K562 (cell line): ENCODE data around the gene SYT1. TPM values are rescaled to one million over a fixed set of nuclear protein-coding genes. Genes with fewer than 3 reads are reported as not detected.

Experiments
- ATAC-seq: fragments of 200-7000 bp; cut with Tn5 transposase; 3 replicates; pipeline ENCODE4 v1.9.1; 2020; ENCODE audit warnings: moderate library complexity
- BruUV-seq: library from RNA; stranded (reverse); fragments of 400-500 nt; replicated peaks from 2 replicates; lab custom pipeline; 2021; lab: Mats Ljungman, UMichigan
- CTCF ChIA-PET: fragments of 300-600 bp; formaldehyde crosslinking; extraction: SDS; loops from one replicate; lab custom pipeline; 2021; ENCODE audit warnings: low intra/inter-chr PET ratio; lab: Yijun Ruan, JAX
- POLR2A ChIA-PET: fragments of 300-600, 350-650 bp; sonication (Branson Sonifier 250); formaldehyde crosslinking; extraction: SDS; loops from one replicate; lab custom pipeline; 2021; ENCODE audit warnings: antibody characterized with exemption, inconsistent platforms; lab: Yijun Ruan, JAX
- DNase-seq, 4 experiments: peaks; one replicate each; pipeline versions ENCODE4 v3.0.0 to v3.0.0-alpha.2; 2011 to 2018; ENCODE audit warnings: low spot score in 3 of 4, mixed read lengths in 3 of 4; ENCODE audit errors: extremely low read depth in 1 of 4
- FAIRE-seq: peaks from 2 replicates; lab custom pipeline; 2011; peaks lifted over from hg19 to GRCh38; lab: Jason Lieb, UNC
- H2AFZ ChIP-seq: 2 replicates; pipeline ENCODE4 v1.6.0; 2011; ENCODE audit warnings: low read depth, low read length, control low read depth, inconsistent platforms
- H3K27ac ChIP-seq: fragments of 200-600 bp; 3 replicates; pipeline ENCODE4 v1.8.0; 2011; ENCODE audit warnings: low read depth, mild to moderate bottlenecking, control low read depth, inconsistent platforms, low read length, moderate library complexity, mixed read lengths; ENCODE audit errors: extremely low read depth
- H3K27me3 ChIP-seq, 2 experiments: fragments of 300-600 bp in 1 of 2; 2 replicates in 1 of 2; 3 replicates in 1 of 2; pipeline versions ENCODE4 v1.6.0 to v1.8.0; 2011; ENCODE audit warnings: inconsistent platforms in 2 of 2, low read length in 2 of 2, mild to moderate bottlenecking in 1 of 2, mixed read lengths in 1 of 2, moderate library complexity in 1 of 2; ENCODE audit not compliant: control insufficient read depth in 2 of 2, insufficient read depth in 2 of 2
- H3K36me3 ChIP-seq: fragments of 300-600 bp; 3 replicates; pipeline ENCODE4 v1.8.0; 2011; ENCODE audit warnings: mild to moderate bottlenecking, low read length, inconsistent platforms; ENCODE audit not compliant: control insufficient read depth, insufficient read depth
- H3K4me1 ChIP-seq, 2 experiments: fragments of 200-600 bp in 1 of 2; replicated peaks in 1 of 2; 2 replicates in 1 of 2; 3 replicates in 1 of 2; pipeline versions ENCODE4 v1.5.1 to v1.8.0; 2011; ENCODE audit warnings: inconsistent platforms in 2 of 2, low read length in 2 of 2, mild to moderate bottlenecking in 1 of 2, mixed read lengths in 1 of 2, moderate library complexity in 1 of 2; ENCODE audit not compliant: control insufficient read depth in 2 of 2, insufficient read depth in 2 of 2
- H3K4me2 ChIP-seq: 2 replicates; pipeline ENCODE4 v1.6.1; 2011; ENCODE audit warnings: low read length, control low read depth, inconsistent platforms, mixed read lengths; ENCODE audit not compliant: insufficient read depth
- H3K4me3 ChIP-seq: fragments of 200-600 bp; sonication (generic), shearing (Covaris generic); 2 replicates; pipeline ENCODE4 v1.5.1; 2016; ENCODE audit warnings: control low read depth, inconsistent platforms
- H3K79me2 ChIP-seq: fragments of 200-600 bp; 3 replicates; pipeline ENCODE4 v1.8.0; 2011; ENCODE audit warnings: low read length, inconsistent platforms; ENCODE audit not compliant: control insufficient read depth, insufficient read depth
- H3K9ac ChIP-seq, 2 experiments: 2 replicates each; pipeline versions ENCODE4 v1.6.0 to v1.6.1; 2011; ENCODE audit warnings: low read depth in 2 of 2, low read length in 2 of 2, control low read depth in 1 of 2, inconsistent platforms in 1 of 2, mild to moderate bottlenecking in 1 of 2, mixed read lengths in 1 of 2; ENCODE audit not compliant: insufficient read depth in 1 of 2
- H3K9me1 ChIP-seq: one replicate; pipeline ENCODE4 v1.6.0; 2011; ENCODE audit warnings: inconsistent platforms, mild to moderate bottlenecking, low read length, moderate library complexity; ENCODE audit not compliant: control insufficient read depth, insufficient read depth
- H3K9me3 ChIP-seq: replicated peaks from 2 replicates; pipeline ENCODE4 v1.5.1; 2011; ENCODE audit warnings: low read depth, low read length, inconsistent platforms; ENCODE audit not compliant: control insufficient read depth, insufficient read depth
- H4K20me1 ChIP-seq: replicated peaks from 2 replicates; pipeline ENCODE4 v1.6.1; 2011; ENCODE audit warnings: low read length, inconsistent platforms, mixed read lengths; ENCODE audit not compliant: control insufficient read depth, insufficient read depth
- BMI1 ChIP-seq: fragments of 150-350 bp; IDR thresholded peaks from 2 replicates; pipeline ENCODE4 v1.6.1; 2014; ENCODE audit warnings: low read length
- CREB3L1 ChIP-seq: fragments of 450-650 bp; IDR thresholded peaks from 2 replicates; pipeline ENCODE4 v1.6.1; 2014; ENCODE audit warnings: low read depth, mild to moderate bottlenecking, moderate library complexity, borderline replicate concordance
- CSDE1 ChIP-seq, 2 experiments: fragments of 450-650 bp; IDR thresholded peaks; 2 replicates each; pipeline ENCODE4 v1.6.1; 2016; ENCODE audit warnings: mild to moderate bottlenecking in 1 of 2
- FOXJ2 ChIP-seq: fragments of 200-800 bp; sonication (Bioruptor generic); IDR thresholded peaks from 2 replicates; pipeline ENCODE4 v1.6.1; 2016; ENCODE audit warnings: missing genetic modification characterization, missing compliant biosample characterization
- HDAC2 ChIP-seq: fragments of 450-650 bp; IDR thresholded peaks from 2 replicates; pipeline ENCODE4 v1.6.1; 2016; ENCODE audit warnings: mild to moderate bottlenecking
- HDAC8 ChIP-seq: fragments of 450-650 bp; IDR thresholded peaks from 2 replicates; pipeline ENCODE4 v1.6.1; 2016; ENCODE audit warnings: mild to moderate bottlenecking, missing genetic modification characterization, moderate library complexity, missing compliant biosample characterization
- MAFK ChIP-seq: IDR thresholded peaks from 2 replicates; pipeline ENCODE4 v1.6.1; 2011; ENCODE audit warnings: low read length, improper control_type of control experiment
- RBM14 ChIP-seq: fragments of 200-400 bp; formaldehyde crosslinking; IDR thresholded peaks from 2 replicates; pipeline ENCODE4 v1.6.1; 2018; ENCODE audit warnings: low read depth, mild to moderate bottlenecking, low read length, moderate library complexity, borderline replicate concordance; ENCODE audit not compliant: insufficient read depth
- RBM15 ChIP-seq: fragments of 200-400 bp; formaldehyde crosslinking; IDR thresholded peaks from 2 replicates; pipeline ENCODE4 v1.6.1; 2018; ENCODE audit warnings: mild to moderate bottlenecking, low read length, moderate library complexity; ENCODE audit not compliant: insufficient read depth
- RFX7 ChIP-seq: fragments of 250-450 bp; sonication (Bioruptor Pico); IDR thresholded peaks from 2 replicates; pipeline ENCODE4 v1.5.1; 2021; ENCODE audit warnings: mild to moderate bottlenecking
- SIX5 ChIP-seq, 2 experiments: IDR thresholded peaks; 2 replicates each; pipeline ENCODE4 v1.6.1; 2011; ENCODE audit warnings: low read length in 2 of 2, borderline replicate concordance in 1 of 2, low read depth in 1 of 2, mild to moderate bottlenecking in 1 of 2, moderate library complexity in 1 of 2; ENCODE audit not compliant: insufficient read depth in 1 of 2
- SNRNP70 ChIP-seq: fragments of 200-400 bp; formaldehyde crosslinking; optimal IDR thresholded peaks from 2 replicates; pipeline ENCODE3; 2017; ENCODE audit warnings: low read depth, low read length
- SPI1 ChIP-seq: IDR thresholded peaks from 2 replicates; pipeline ENCODE4 v1.6.1; 2011; ENCODE audit warnings: low read depth, low read length, control low read depth, borderline replicate concordance
- TCFL5 ChIP-seq: fragments of 250-450 bp; sonication (Bioruptor Pico); conservative IDR thresholded peaks from 2 replicates; pipeline ENCODE4 v1.6.1; 2021; ENCODE audit warnings: mild to moderate bottlenecking, moderate library complexity, matching md5 sums
- ZNF507 ChIP-seq: conservative IDR thresholded peaks from 2 replicates; pipeline ENCODE4 v1.6.1; 2017; ENCODE audit warnings: missing genetic modification characterization, missing compliant biosample characterization
- in situ Hi-C: fragments of 300-500 bp; cut with MboI; formaldehyde crosslinking; loops from 4 replicates; pipeline ENCODE4 v1.15.0; 2018; ENCODE audit warnings: inconsistent platforms, mixed read lengths
- intact Hi-C: fragments of 100-400 bp; cut with micrococcal nuclease; formaldehyde crosslinking; loops from 2 replicates; pipeline ENCODE4 v1.14.2; 2022
- polyA plus RNA-seq, 8 experiments: library from polyadenylated mRNA; depleted of rRNA in 4 of 8; stranded (reverse) in 5 of 8; unstranded in 3 of 8; fragments of >200 nt; fragmentation: Nextera tagmentation in 2 of 8; fragmentation: Illumina TruSeq in 1 of 8; extraction: Ambion mirVana in 2 of 8; extraction: Trizol in 1 of 8; gene quantifications; 2 replicates each; pipeline versions ENCODE4 v1.2.1 to v1.2.3, GENCODE V29; 2011 to 2014; ENCODE audit warnings: inconsistent platforms in 1 of 8, missing spikeins in 1 of 8
- total RNA-seq, 7 experiments: library from RNA; depleted of rRNA in 6 of 7; stranded (reverse); fragments of >200 nt in 6 of 7; fragmentation: Illumina TruSeq in 2 of 7; extraction: Trizol in 2 of 7; gene quantifications; 2 replicates each; pipeline versions ENCODE4 v1.2.1 to v1.2.3, GENCODE V29; 2011 to 2021; ENCODE audit warnings: low replicate concordance in 1 of 7
- TF ChIP-seq, protein P1 (sequence below): fragments of 250-450 bp; sonication (Bioruptor Pico); IDR thresholded peaks from 2 replicates; pipeline ENCODE4 v1.5.0; 2020; ENCODE audit warnings: mild to moderate bottlenecking, borderline replicate concordance
- TF ChIP-seq, protein P2 (sequence below): fragments of 150-350 bp; conservative IDR thresholded peaks from 2 replicates; pipeline ENCODE4 v1.6.1; 2014; ENCODE audit warnings: low read length

The SYT1 gene
- total and polyA plus RNA-seq, 9 of the 15 experiments (the other 6 are each of a cell fraction or from before 2014, with no cell fraction given), result 0.03 to 0.13 (median 0.07) TPM; not detected in 4

DNA sequence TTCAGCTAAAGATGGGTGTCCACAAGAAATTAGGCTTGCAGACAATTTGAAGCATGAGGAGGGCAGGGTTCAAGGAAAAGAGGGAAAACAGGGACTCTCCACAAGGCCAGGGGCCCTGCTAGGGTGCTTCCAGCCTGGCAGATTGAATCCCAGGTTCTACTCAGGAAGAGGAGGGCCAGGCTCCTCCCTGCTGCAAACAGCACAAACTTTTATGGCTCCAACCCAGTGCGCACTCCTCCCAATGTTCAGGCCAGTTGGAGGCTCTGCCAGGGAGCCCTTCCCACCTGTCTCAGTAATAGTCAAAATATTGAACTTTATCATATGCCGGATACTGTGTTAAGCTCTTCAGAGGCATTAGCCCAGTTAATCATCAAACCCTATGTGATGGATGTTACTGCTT is 244.4 kb downstream of the SYT1 start (continued):
- TF ChIP-seq CREB3L1, result no peak
- TF ChIP-seq SIX5 (IDR thresholded peaks at IDR 0.05; ENCODE audit: borderline replicate concordance in 1 of 2, insufficient read depth in 1 of 2, low read depth in 1 of 2, low read length in 2 of 2), result no peak
- TF ChIP-seq RFX7, result no peak
- TF ChIP-seq, protein P1, sequence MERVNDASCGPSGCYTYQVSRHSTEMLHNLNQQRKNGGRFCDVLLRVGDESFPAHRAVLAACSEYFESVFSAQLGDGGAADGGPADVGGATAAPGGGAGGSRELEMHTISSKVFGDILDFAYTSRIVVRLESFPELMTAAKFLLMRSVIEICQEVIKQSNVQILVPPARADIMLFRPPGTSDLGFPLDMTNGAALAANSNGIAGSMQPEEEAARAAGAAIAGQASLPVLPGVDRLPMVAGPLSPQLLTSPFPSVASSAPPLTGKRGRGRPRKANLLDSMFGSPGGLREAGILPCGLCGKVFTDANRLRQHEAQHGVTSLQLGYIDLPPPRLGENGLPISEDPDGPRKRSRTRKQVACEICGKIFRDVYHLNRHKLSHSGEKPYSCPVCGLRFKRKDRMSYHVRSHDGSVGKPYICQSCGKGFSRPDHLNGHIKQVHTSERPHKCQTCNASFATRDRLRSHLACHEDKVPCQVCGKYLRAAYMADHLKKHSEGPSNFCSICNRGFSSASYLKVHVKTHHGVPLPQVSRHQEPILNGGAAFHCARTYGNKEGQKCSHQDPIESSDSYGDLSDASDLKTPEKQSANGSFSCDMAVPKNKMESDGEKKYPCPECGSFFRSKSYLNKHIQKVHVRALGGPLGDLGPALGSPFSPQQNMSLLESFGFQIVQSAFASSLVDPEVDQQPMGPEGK (CRISPR knock-in tag), result no peak
- no peak for TF ChIP-seq BMI1
- no peak for TF ChIP-seq HDAC2
- no peak for TF ChIP-seq SPI1
- TF ChIP-seq, all 486 proteins: peak for 0

GRCh38 chr12:79114896-79115295 is 250.3 kb downstream of the SYT1 start:
- H3K27ac ChIP-seq, result no peak overlapping the region
- no TSS peak for BruUV-seq
- in situ Hi-C loops (no loop called here), intact Hi-C loops (no loop called here)
- H3K4me2 ChIP-seq, result no peak overlapping the region
- POLR2A ChIA-PET, result no interaction called here
- DNase-seq, result no peak
- H3K9me3 ChIP-seq, result no peaks in the 10 kb centered on the region
- FAIRE-seq, result no peak
- no peak overlapping the region for H2AFZ ChIP-seq
- H3K4me1 ChIP-seq, result no peaks in the 10 kb centered on the region
- H3K9ac ChIP-seq, result no peak overlapping the region
- H3K4me3 ChIP-seq, result no peak overlapping the region
- H3K79me2 ChIP-seq, result no peaks in the 10 kb centered on the region
- ATAC-seq, result no peak
- H4K20me1 ChIP-seq, result no peaks in the 10 kb centered on the region
- H3K27me3 ChIP-seq, result no peaks in the 10 kb centered on the region
- H3K9me1 ChIP-seq, result no peaks in the 10 kb centered on the region
- CTCF ChIA-PET, result no interaction called here
- no peaks in the 10 kb centered on the region for H3K36me3 ChIP-seq
- TF ChIP-seq MAFK (no peak), ZNF507 (tag) (no peak), RBM15 (no peak), HDAC8 (tag) (no peak), CSDE1 (IDR thresholded peaks at IDR 0.05) (no peak), TCFL5 (no peak), SNRNP70 (no peak), FOXJ2 (tag) (no peak), RBM14 (no peak)
- TF ChIP-seq, protein P2, sequence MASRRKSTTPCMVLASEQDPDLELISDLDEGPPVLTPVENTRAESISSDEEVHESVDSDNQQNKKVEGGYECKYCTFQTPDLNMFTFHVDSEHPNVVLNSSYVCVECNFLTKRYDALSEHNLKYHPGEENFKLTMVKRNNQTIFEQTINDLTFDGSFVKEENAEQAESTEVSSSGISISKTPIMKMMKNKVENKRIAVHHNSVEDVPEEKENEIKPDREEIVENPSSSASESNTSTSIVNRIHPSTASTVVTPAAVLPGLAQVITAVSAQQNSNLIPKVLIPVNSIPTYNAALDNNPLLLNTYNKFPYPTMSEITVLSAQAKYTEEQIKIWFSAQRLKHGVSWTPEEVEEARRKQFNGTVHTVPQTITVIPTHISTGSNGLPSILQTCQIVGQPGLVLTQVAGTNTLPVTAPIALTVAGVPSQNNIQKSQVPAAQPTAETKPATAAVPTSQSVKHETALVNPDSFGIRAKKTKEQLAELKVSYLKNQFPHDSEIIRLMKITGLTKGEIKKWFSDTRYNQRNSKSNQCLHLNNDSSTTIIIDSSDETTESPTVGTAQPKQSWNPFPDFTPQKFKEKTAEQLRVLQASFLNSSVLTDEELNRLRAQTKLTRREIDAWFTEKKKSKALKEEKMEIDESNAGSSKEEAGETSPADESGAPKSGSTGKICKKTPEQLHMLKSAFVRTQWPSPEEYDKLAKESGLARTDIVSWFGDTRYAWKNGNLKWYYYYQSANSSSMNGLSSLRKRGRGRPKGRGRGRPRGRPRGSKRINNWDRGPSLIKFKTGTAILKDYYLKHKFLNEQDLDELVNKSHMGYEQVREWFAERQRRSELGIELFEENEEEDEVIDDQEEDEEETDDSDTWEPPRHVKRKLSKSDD, result no peak
